Keratinocyte (primary cell): ENCODE data around the gene TPO. TPM values are rescaled to one million over a fixed set of nuclear protein-coding genes. Genes with fewer than 3 reads are reported as not detected.

ENCODE experiments used
- DNase-seq: peaks from one replicate; pipeline ENCODE4 v3.0.0-alpha.2; 2011; ENCODE audit warnings: low read depth, missing footprints, low spot score
- FAIRE-seq: peaks from 2 replicates; lab custom pipeline; 2011; peaks lifted over from hg19 to GRCh38; lab: Jason Lieb, UNC
- H2AFZ ChIP-seq: 2 replicates; pipeline ENCODE4 v1.6.0; 2012; ENCODE audit warnings: low read length, control low read depth, inconsistent platforms; ENCODE audit not compliant: control insufficient read depth
- H3K27ac ChIP-seq: 2 replicates; pipeline ENCODE4 v1.5.1; 2011; ENCODE audit warnings: low read length; ENCODE audit not compliant: control insufficient read depth, insufficient read depth
- H3K27me3 ChIP-seq: 3 replicates; pipeline ENCODE4 v1.6.0; 2011; ENCODE audit warnings: low read length; ENCODE audit not compliant: control insufficient read depth, insufficient read depth; ENCODE audit errors: extremely low read depth
- H3K36me3 ChIP-seq, 2 experiments: 2 replicates in 1 of 2; 3 replicates in 1 of 2; pipeline ENCODE4 v1.5.1; 2011; ENCODE audit warnings: low read length in 2 of 2, mild to moderate bottlenecking in 1 of 2; ENCODE audit not compliant: control insufficient read depth in 2 of 2, insufficient read depth in 2 of 2; ENCODE audit errors: extremely low read depth in 1 of 2
- H3K4me1 ChIP-seq: 3 replicates; pipeline ENCODE4 v1.5.1; 2011; ENCODE audit warnings: low read length; ENCODE audit not compliant: control insufficient read depth, insufficient read depth; ENCODE audit errors: extremely low read depth
- H3K4me2 ChIP-seq: 3 replicates; pipeline ENCODE4 v1.6.0; 2011; ENCODE audit warnings: low read depth, low read length; ENCODE audit not compliant: control insufficient read depth, insufficient read depth; ENCODE audit errors: extremely low read depth
- H3K4me3 ChIP-seq, 3 experiments: fragments of 200-600 bp in 1 of 3; sonication (generic) in 1 of 3; 2 replicates in 2 of 3; 3 replicates in 1 of 3; pipeline ENCODE4 v1.5.1; 2011 to 2016; ENCODE audit warnings: low read length in 3 of 3, mild to moderate bottlenecking in 3 of 3, control low read depth in 2 of 3, inconsistent platforms in 1 of 3, low read depth in 1 of 3, mixed read lengths in 1 of 3, mixed run types in 1 of 3, moderate library complexity in 1 of 3; ENCODE audit not compliant: control insufficient read depth in 2 of 3, insufficient read depth in 2 of 3; ENCODE audit errors: extremely low read depth in 1 of 3
- H3K79me2 ChIP-seq: 2 replicates; pipeline ENCODE4 v1.6.0; 2012; ENCODE audit warnings: low read length; ENCODE audit not compliant: control insufficient read depth, insufficient read depth
- H3K9ac ChIP-seq: 3 replicates; pipeline ENCODE4 v1.6.0; 2011; ENCODE audit warnings: low read length; ENCODE audit not compliant: control insufficient read depth, insufficient read depth; ENCODE audit errors: extremely low read depth
- H3K9me1 ChIP-seq: 3 replicates; pipeline ENCODE4 v1.6.0; 2011; ENCODE audit warnings: low read length; ENCODE audit not compliant: control insufficient read depth, insufficient read depth; ENCODE audit errors: extremely low read depth
- H3K9me3 ChIP-seq: 2 replicates; pipeline ENCODE4 v1.5.1; 2012; ENCODE audit warnings: low read depth, low read length; ENCODE audit not compliant: control insufficient read depth
- H4K20me1 ChIP-seq: 3 replicates; pipeline ENCODE4 v1.6.0; 2011; ENCODE audit warnings: low read length; ENCODE audit not compliant: control insufficient read depth, insufficient read depth; ENCODE audit errors: extremely low read depth
- EZH2 ChIP-seq: IDR thresholded peaks from one replicate; pipeline ENCODE4 v1.6.1; 2012; ENCODE audit warnings: inconsistent platforms, mild to moderate bottlenecking, low read length, moderate library complexity
- dilution Hi-C: fragments of 300-500 bp; cut with MboI; formaldehyde crosslinking; loops from one replicate; pipeline ENCODE4 v1.7.0; 2020; ENCODE audit warnings: low sequenced_read_pairs; ENCODE audit not compliant: extremely low pct_ligation_motif_present
- polyA plus RNA-seq, 5 experiments: library from polyadenylated mRNA; depleted of rRNA in 3 of 5; stranded (reverse) in 3 of 5; stranded (forward) in 1 of 5; unstranded in 1 of 5; fragments of >200 nt; gene quantifications; 1 replicate in 1 of 5; 2 replicates in 3 of 5; 3 replicates in 1 of 5; pipeline versions ENCODE4 v1.2.1 to v1.2.3, GENCODE V29; 2011 to 2012; ENCODE audit warnings: missing spikeins in 2 of 5, low read depth in 1 of 5, low replicate concordance in 1 of 5
- TF ChIP-seq, protein P1 (sequence below), 3 experiments: IDR thresholded peaks in 1 of 3; conservative IDR thresholded peaks in 1 of 3; optimal IDR thresholded peaks in 1 of 3; 2 replicates in 2 of 3; 3 replicates in 1 of 3; pipeline versions ENCODE3 to v1.5.1; 2011; ENCODE audit warnings: low read length in 3 of 3, mild to moderate bottlenecking in 3 of 3, moderate library complexity in 2 of 3, control low read depth in 1 of 3, inconsistent platforms in 1 of 3; ENCODE audit not compliant: insufficient read depth in 2 of 3; ENCODE audit errors: extremely low read depth in 1 of 3

Gene TPO
- polyA plus RNA-seq, 1 donor (not counting 4 experiments of a cell fraction or from before 2014, with no cell fraction given): 0.07 TPM

- no peak for TF ChIP-seq EZH2
- TF ChIP-seq, protein P1, sequence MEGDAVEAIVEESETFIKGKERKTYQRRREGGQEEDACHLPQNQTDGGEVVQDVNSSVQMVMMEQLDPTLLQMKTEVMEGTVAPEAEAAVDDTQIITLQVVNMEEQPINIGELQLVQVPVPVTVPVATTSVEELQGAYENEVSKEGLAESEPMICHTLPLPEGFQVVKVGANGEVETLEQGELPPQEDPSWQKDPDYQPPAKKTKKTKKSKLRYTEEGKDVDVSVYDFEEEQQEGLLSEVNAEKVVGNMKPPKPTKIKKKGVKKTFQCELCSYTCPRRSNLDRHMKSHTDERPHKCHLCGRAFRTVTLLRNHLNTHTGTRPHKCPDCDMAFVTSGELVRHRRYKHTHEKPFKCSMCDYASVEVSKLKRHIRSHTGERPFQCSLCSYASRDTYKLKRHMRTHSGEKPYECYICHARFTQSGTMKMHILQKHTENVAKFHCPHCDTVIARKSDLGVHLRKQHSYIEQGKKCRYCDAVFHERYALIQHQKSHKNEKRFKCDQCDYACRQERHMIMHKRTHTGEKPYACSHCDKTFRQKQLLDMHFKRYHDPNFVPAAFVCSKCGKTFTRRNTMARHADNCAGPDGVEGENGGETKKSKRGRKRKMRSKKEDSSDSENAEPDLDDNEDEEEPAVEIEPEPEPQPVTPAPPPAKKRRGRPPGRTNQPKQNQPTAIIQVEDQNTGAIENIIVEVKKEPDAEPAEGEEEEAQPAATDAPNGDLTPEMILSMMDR (optimal IDR thresholded peaks at IDR 0.05 in 1 of 3, IDR thresholded peaks at IDR 0.05 in 1 of 3, conservative IDR thresholded peaks at IDR 0.05 in 1 of 3; ENCODE audit: extremely low read depth in 1 of 3, insufficient read depth in 2 of 3, low read length in 3 of 3): no peak
- dilution Hi-C loops: no loop called here
- no peak overlapping the region for H3K4me3 ChIP-seq
- H3K27ac ChIP-seq: no peak overlapping the region
- no peaks in the 10 kb centered on the region for H4K20me1 ChIP-seq
- DNase-seq (no peak), FAIRE-seq (no peak)
- H3K79me2 ChIP-seq: no peaks in the 10 kb centered on the region
- H3K36me3 ChIP-seq: no peaks in the 10 kb centered on the region
- H3K4me2 ChIP-seq: no peak overlapping the region
- no peak overlapping the region for H2AFZ ChIP-seq
- no peaks in the 10 kb centered on the region for H3K9me1 ChIP-seq
- H3K27me3 ChIP-seq: peaks cover 3% of the 10 kb centered on the region
- no peaks in the 10 kb centered on the region for H3K4me1 ChIP-seq
- H3K9ac ChIP-seq: no peak overlapping the region
- H3K9me3 ChIP-seq: no peaks in the 10 kb centered on the region
Observed at GRCh38 chr2:1552611-1553010, 139.3 kb downstream of the TPO start.

DNA sequence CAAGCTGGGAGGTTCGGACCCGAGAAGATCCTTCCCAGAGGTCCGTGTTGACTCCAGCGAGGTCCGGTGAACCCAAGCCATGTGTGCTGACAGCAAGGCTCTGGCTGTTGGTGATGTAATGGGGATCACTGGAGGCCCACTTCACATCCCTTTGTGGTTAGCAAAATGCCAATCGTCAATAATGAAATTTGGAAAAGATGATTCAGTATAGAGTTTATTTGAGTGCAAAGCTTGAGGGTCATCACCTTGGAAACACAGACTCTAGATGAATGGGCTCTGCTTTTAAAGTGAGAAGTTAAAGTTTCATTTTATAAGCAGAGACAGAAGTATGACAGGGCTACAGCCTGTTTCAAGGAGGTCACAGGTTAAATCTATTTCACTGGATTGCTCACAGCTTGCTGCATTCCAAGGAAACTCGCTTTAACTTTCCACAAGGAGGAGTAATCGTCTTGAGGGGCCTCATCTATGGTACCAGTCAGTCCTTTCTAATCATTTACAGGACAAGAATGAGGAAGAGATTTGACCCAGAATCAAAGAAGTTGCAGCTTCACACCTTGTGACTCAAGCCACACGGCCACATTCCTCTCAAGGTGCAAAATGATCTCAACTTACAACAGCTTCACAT is 140.5 kb downstream of the TPO start:
- Histone ChIP-seq H3K4me1 (no peaks in the 10 kb centered on the region), H3K4me3 (no peak overlapping the region), H3K36me3 (no peaks in the 10 kb centered on the region), H3K27ac (no peak overlapping the region), H4K20me1 (no peaks in the 10 kb centered on the region), H3K9me1 (no peaks in the 10 kb centered on the region), H3K9me3 (no peaks in the 10 kb centered on the region), H2AFZ (no peak overlapping the region), H3K27me3 (peaks cover 3% of the 10 kb centered on the region), H3K9ac (no peak overlapping the region), H3K79me2 (no peaks in the 10 kb centered on the region), H3K4me2 (no peak overlapping the region)
- FAIRE-seq (no peak), DNase-seq (no peak)
- dilution Hi-C loops: no loop called here
- no peak for TF ChIP-seq EZH2

DNA sequence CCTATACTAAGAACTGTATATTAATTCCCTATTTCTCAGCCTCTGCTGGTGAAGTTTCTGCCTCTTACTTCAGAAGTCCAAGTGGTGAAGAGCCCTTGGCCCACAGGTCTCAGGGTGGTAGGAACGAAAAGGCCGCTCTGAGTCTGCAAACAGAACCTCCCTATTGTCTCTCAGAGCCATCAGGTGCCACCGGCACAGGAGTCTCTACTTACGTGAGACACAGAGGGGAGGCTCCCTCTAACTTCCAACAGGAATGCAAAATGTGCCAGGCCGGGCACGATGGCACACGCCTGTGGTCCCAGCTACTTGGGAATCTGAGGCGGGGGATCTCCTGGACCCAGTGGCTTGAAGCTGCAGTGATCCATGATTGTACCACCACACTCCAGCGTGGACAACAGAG is 143.0 kb downstream of the TPO start:
- H3K4me3 ChIP-seq: no peak overlapping the region
- H3K9ac ChIP-seq: no peak overlapping the region
- H3K36me3 ChIP-seq: no peaks in the 10 kb centered on the region
- DNase-seq (no peak), FAIRE-seq (no peak)
- H2AFZ ChIP-seq: no peak overlapping the region
- H3K27ac ChIP-seq: no peak overlapping the region
- TF ChIP-seq, protein P1 (optimal IDR thresholded peaks at IDR 0.05 in 1 of 3, IDR thresholded peaks at IDR 0.05 in 1 of 3, conservative IDR thresholded peaks at IDR 0.05 in 1 of 3; ENCODE audit: extremely low read depth in 1 of 3, insufficient read depth in 2 of 3, low read length in 3 of 3): no peak
- TF ChIP-seq EZH2: no peak
- no peaks in the 10 kb centered on the region for H4K20me1 ChIP-seq
- dilution Hi-C loops: no loop called here
- H3K9me1 ChIP-seq: no peaks in the 10 kb centered on the region
- no peak overlapping the region for H3K4me2 ChIP-seq
- H3K27me3 ChIP-seq: peaks cover 1% of the 10 kb centered on the region
- no peaks in the 10 kb centered on the region for H3K4me1 ChIP-seq
- no peaks in the 10 kb centered on the region for H3K79me2 ChIP-seq
- H3K9me3 ChIP-seq: no peaks in the 10 kb centered on the region
